ENCODE results near the gene ATP13A4.

The ATP13A4 gene

GRCh38 chr3:193391902-193392301 is 162.8 kb downstream of the ATP13A4 start:
- DNase-seq, result no peak

GRCh38 chr3:193389335-193389734 is 165.4 kb downstream of the ATP13A4 start:
- DNase-seq, result no peak

- DNase-seq, result no peak
Measured at GRCh38 chr3:193388361-193388760, 166.3 kb downstream of the ATP13A4 start.

- no peak for DNase-seq
Measured at GRCh38 chr3:193387596-193387995, 167.1 kb downstream of the ATP13A4 start.

- DNase-seq, result no peak
Measured at GRCh38 chr3:193378706-193379105, 176.0 kb downstream of the ATP13A4 start, which contains the start of gene ATP13A5. ATP13A5 (minus strand) TSS chr3:193378753; CDS start chr3:193378725, 28 bp downstream.

- DNase-seq, result no peak
Measured at GRCh38 chr3:193377591-193377990, 177.1 kb downstream of the ATP13A4 start.

GRCh38 chr3:193375614-193376013 is 179.1 kb downstream of the ATP13A4 start:
- DNase-seq, result no peak

GRCh38 chr3:193372783-193373182 is 181.9 kb downstream of the ATP13A4 start:
- DNase-seq, result no peak

- no peak for DNase-seq
Measured at GRCh38 chr3:193367868-193368267, 186.8 kb downstream of the ATP13A4 start.

- DNase-seq, result no peak
Measured at GRCh38 chr3:193357291-193357690, 197.4 kb downstream of the ATP13A4 start.

GRCh38 chr3:193354423-193354822 is 200.3 kb downstream of the ATP13A4 start:
- no peak for DNase-seq

Data from T-helper 1 cell (primary cell).